K562 (cell line): Measurements from ENCODE around the gene NKIRAS1. TPM values are rescaled to one million over a fixed set of nuclear protein-coding genes. Genes with fewer than 3 reads are reported as not detected.

ENCODE experiments used
- CHD7 ChIP-seq: fragments of 200-600 bp; sonication (generic); IDR thresholded peaks from one replicate; pipeline ENCODE4 v1.6.1; 2012; ENCODE audit warnings: mild to moderate bottlenecking, low read depth, low read length, inconsistent platforms
- DIDO1 ChIP-seq: fragments of 450-650 bp; IDR thresholded peaks from 2 replicates; pipeline ENCODE4 v1.6.1; 2016; ENCODE audit warnings: low read depth, missing biosample characterization, missing genetic modification characterization
- ELK1 ChIP-seq: sonication (generic); formaldehyde crosslinking; IDR thresholded peaks from 2 replicates; pipeline ENCODE4 v1.8.1; 2022; ENCODE audit warnings: missing genetic modification reagents
- HMGN3 ChIP-seq: IDR thresholded peaks from 2 replicates; pipeline ENCODE4 v1.6.1; 2011; ENCODE audit warnings: borderline replicate concordance, low read depth, mild to moderate bottlenecking, mixed read lengths, low read length; ENCODE audit not compliant: insufficient read length; ENCODE audit errors: extremely low read depth
- MCM7 ChIP-seq, 2 experiments: fragments of 450-650 bp; IDR thresholded peaks; 2 replicates each; pipeline ENCODE4 v1.6.1; 2016 to 2018
- MED1 ChIP-seq: sonication (generic); formaldehyde crosslinking; IDR thresholded peaks from 2 replicates; pipeline ENCODE4 v1.8.1; 2023; ENCODE audit warnings: missing genetic modification reagents, borderline replicate concordance
- NCOA1 ChIP-seq: fragments of 450-650 bp; IDR thresholded peaks from 2 replicates; pipeline ENCODE4 v1.6.1; 2016; ENCODE audit warnings: low read depth
- PHF21A ChIP-seq: fragments of 450-650 bp; IDR thresholded peaks from 2 replicates; pipeline ENCODE4 v1.6.1; 2017; ENCODE audit warnings: low read depth, borderline replicate concordance
- PTRF ChIP-seq: fragments of 450-650 bp; IDR thresholded peaks from 2 replicates; pipeline ENCODE4 v1.6.1; 2016; ENCODE audit warnings: mild to moderate bottlenecking, missing genetic modification characterization, missing compliant biosample characterization
- SLC30A9 ChIP-seq: fragments of 250-450 bp; sonication (Bioruptor Pico); IDR thresholded peaks from 2 replicates; pipeline ENCODE4 v1.8.0; 2022; ENCODE audit warnings: mild to moderate bottlenecking, moderate library complexity
- SREBF1 ChIP-seq: fragments of 150-350 bp; IDR thresholded peaks from 2 replicates; pipeline ENCODE4 v1.6.1; 2014; ENCODE audit warnings: antibody characterized with exemption, low read depth, low read length, borderline replicate concordance
- TCF3 ChIP-seq: sonication (generic); formaldehyde crosslinking; IDR thresholded peaks from 2 replicates; pipeline ENCODE4 v1.4.0; 2020; ENCODE audit warnings: mild to moderate bottlenecking, missing genetic modification reagents
- ZC3H11A ChIP-seq: IDR thresholded peaks from 2 replicates; pipeline ENCODE4 v1.6.1; 2012; ENCODE audit warnings: low read depth, low read length, improper control_type of control experiment
- ZNF217 ChIP-seq: sonication (generic); formaldehyde crosslinking; IDR thresholded peaks from 2 replicates; pipeline ENCODE4 v1.8.0; 2022; ENCODE audit warnings: mild to moderate bottlenecking, missing genetic modification reagents
- ZNF696 ChIP-seq: fragments of 250-450 bp; sonication (Bioruptor Pico); conservative IDR thresholded peaks from 2 replicates; pipeline ENCODE4 v1.4.0; 2020; ENCODE audit warnings: mild to moderate bottlenecking, moderate library complexity
- polyA plus RNA-seq, 8 experiments: library from polyadenylated mRNA; depleted of rRNA in 4 of 8; stranded (reverse) in 5 of 8; unstranded in 3 of 8; fragments of >200 nt; fragmentation: Nextera tagmentation in 2 of 8; fragmentation: Illumina TruSeq in 1 of 8; extraction: Ambion mirVana in 2 of 8; extraction: Trizol in 1 of 8; gene quantifications; 2 replicates each; pipeline versions ENCODE4 v1.2.1 to v1.2.3, GENCODE V29; 2011 to 2014; ENCODE audit warnings: inconsistent platforms in 1 of 8, missing spikeins in 1 of 8
- total RNA-seq, 7 experiments: library from RNA; depleted of rRNA in 6 of 7; stranded (reverse); fragments of >200 nt in 6 of 7; fragmentation: Illumina TruSeq in 2 of 7; extraction: Trizol in 2 of 7; gene quantifications; 2 replicates each; pipeline versions ENCODE4 v1.2.1 to v1.2.3, GENCODE V29; 2011 to 2021; ENCODE audit warnings: low replicate concordance in 1 of 7
- TF ChIP-seq, protein P1 (sequence below): sonication (generic); formaldehyde crosslinking; IDR thresholded peaks from 2 replicates; pipeline ENCODE4 v1.9.0; 2022; ENCODE audit warnings: mild to moderate bottlenecking, missing genetic modification reagents

Gene NKIRAS1
- total and polyA plus RNA-seq, 9 of the 15 experiments (the other 6 are each of a cell fraction or from before 2014, with no cell fraction given): 5.1 to 10.3 (median 6.3) TPM

DNA sequence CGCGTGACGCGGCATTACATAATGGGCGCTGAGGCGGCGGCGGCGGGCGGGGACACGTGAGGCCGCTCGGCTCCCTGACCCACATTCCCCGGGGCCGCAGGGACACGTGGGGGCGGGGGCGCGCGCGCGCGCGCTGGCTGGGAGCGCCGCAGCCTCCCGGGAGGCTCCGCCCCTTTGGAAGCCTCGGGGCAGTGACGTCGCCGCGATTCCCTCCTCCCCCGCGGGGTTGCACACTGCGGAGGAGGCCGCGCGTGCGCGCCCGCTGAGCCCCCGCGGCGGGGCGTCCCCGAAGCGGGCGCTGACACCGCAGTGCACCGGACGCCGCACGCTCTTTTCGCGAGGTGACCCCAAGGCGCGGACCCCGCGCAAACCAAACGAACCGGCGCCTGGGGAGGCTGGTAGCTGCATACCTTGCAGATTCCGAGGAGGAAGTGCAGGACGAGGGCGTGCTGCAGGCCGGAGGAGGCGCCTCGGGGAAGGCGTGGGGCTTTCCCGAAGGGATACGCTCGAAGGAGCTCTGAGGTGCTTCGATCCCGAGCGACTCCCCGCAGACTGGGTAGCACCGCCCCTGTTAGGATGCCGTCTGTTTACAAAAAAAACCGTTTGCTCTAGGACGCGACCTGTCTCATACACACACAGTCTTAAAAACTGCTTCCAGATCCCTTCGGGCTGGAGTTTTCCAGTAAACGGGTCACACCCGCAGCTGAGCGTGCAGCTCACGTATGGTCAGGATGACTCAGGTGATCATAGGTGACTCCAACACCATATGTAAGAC is 29.3 kb upstream of the NKIRAS1 start (continued):
- no peak for TF ChIP-seq CHD7
- 0 out of 2 replicates have a peak, but pooled peaks have one; percentile 33 for TF ChIP-seq ZC3H11A
- no peak for TF ChIP-seq DIDO1
- TF ChIP-seq HMGN3: peak; percentile 99
- no peak for TF ChIP-seq PHF21A
- no peak for TF ChIP-seq SLC30A9 (CRISPR knock-in tag)
- TF ChIP-seq MCM7 (IDR thresholded peaks at IDR 0.05): no peak
- no peak for TF ChIP-seq ZNF696
- TF ChIP-seq MED1 (CRISPR knock-in tag): no peak
- no peak for TF ChIP-seq TCF3 (CRISPR knock-in tag)
- no peak for TF ChIP-seq NCOA1
- TF ChIP-seq, protein P1, sequence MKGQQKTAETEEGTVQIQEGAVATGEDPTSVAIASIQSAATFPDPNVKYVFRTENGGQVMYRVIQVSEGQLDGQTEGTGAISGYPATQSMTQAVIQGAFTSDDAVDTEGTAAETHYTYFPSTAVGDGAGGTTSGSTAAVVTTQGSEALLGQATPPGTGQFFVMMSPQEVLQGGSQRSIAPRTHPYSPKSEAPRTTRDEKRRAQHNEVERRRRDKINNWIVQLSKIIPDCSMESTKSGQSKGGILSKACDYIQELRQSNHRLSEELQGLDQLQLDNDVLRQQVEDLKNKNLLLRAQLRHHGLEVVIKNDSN (CRISPR knock-in tag): peak; percentile 91
- TF ChIP-seq PTRF (tag): no peak
- no peak for TF ChIP-seq SREBF1
- TF ChIP-seq ELK1: no peak
- no peak for TF ChIP-seq ZNF217 (CRISPR knock-in tag)
